Brain microvascular endothelial cell (primary cell): ENCODE measurements around the gene SIDT2.
"Not testable (repeated sequence)": the region's sequence is repeated elsewhere in the genome, so short reads cannot be mapped to it uniquely, and the experiment has no call there.

Source experiments
- DNase-seq: peaks from one replicate; pipeline ENCODE4 v3.0.0-alpha.2; 2020
- H3K27ac ChIP-seq: fragments of 250-450 bp; sonication (Bioruptor Pico); 2 replicates; pipeline ENCODE4 v1.5.1; 2020; ENCODE audit warnings: mild to moderate bottlenecking, moderate library complexity
- H3K27me3 ChIP-seq: fragments of 250-450 bp; sonication (Bioruptor Pico); replicated peaks from 2 replicates; pipeline ENCODE4 v1.5.1; 2020; ENCODE audit warnings: mild to moderate bottlenecking
- H3K36me3 ChIP-seq: fragments of 250-450 bp; sonication (Bioruptor Pico); replicated peaks from 2 replicates; pipeline ENCODE4 v1.5.1; 2020; ENCODE audit warnings: mild to moderate bottlenecking
- H3K4me3 ChIP-seq: 2 replicates; pipeline ENCODE4 v1.5.1; 2011; ENCODE audit warnings: low read depth, mild to moderate bottlenecking, control low read depth, low read length, moderate library complexity
- CTCF ChIP-seq: IDR thresholded peaks from 2 replicates; pipeline ENCODE4 v1.5.1; 2011; ENCODE audit warnings: low read depth, mild to moderate bottlenecking, moderate library complexity, low read length, control low read depth, inconsistent platforms; ENCODE audit errors: missing control alignments
- in situ Hi-C: cut with HindIII; loops from 2 replicates; pipeline ENCODE4 v1.10.0; 2017; ENCODE audit warnings: low sequenced_read_pairs, low pct_ligation_motif_present

Gene SIDT2

GRCh38 chr11:117178210-117179034, at the start of gene SIDT2:
Gene SIDT2, plus strand, starts transcription at chr11:117178743. Its CDS starts 521 bp downstream, at chr11:117179264.
- DNase-seq = peak; percentile 92
- peaks cover 9% of the 10 kb centered on the region for H3K36me3 ChIP-seq
- peak within 1 kb of the TSS; percentile 79 for H3K4me3 ChIP-seq
- in situ Hi-C loops = no loop called here
- H3K27me3 ChIP-seq = no peaks in the 10 kb centered on the region
- H3K27ac ChIP-seq = peak within 1 kb of the TSS; percentile 30
- no peak for TF ChIP-seq CTCF

GRCh38 chr11:117130396-117130795, 48.1 kb upstream of the SIDT2 start:
- H3K27ac ChIP-seq, DNase-seq, H3K27me3 ChIP-seq, H3K36me3 ChIP-seq, H3K4me3 ChIP-seq, in situ Hi-C loops: not testable (repeated sequence)

- no peak for DNase-seq
- Histone ChIP-seq H3K36me3 (no peaks in the 10 kb centered on the region), H3K4me3 (no peak overlapping the region), H3K27me3 (no peaks in the 10 kb centered on the region), H3K27ac (no peak overlapping the region)
- in situ Hi-C loops = no loop called here
- no peak for TF ChIP-seq CTCF
These were observed 47.7 kb upstream of the SIDT2 start for GRCh38 chr11:117130879-117131278.

GRCh38 chr11:117134431-117134830, 44.1 kb upstream of the SIDT2 start:
- no peaks in the 10 kb centered on the region for H3K27me3 ChIP-seq
- no peak for DNase-seq
- no peak overlapping the region for H3K4me3 ChIP-seq
- no peaks in the 10 kb centered on the region for H3K36me3 ChIP-seq
- no peak overlapping the region for H3K27ac ChIP-seq
- in situ Hi-C loops = no loop called here
- no peak for TF ChIP-seq CTCF

GRCh38 chr11:117134979-117135378, 43.6 kb upstream of the SIDT2 start:
- in situ Hi-C loops, H3K27ac ChIP-seq, H3K4me3 ChIP-seq, H3K27me3 ChIP-seq, H3K36me3 ChIP-seq, DNase-seq: not testable (repeated sequence)

GRCh38 chr11:117137223-117138086, 41.1 kb upstream of the SIDT2 start:
- DNase-seq, in situ Hi-C loops, H3K27me3 ChIP-seq: not testable (repeated sequence)

GRCh38 chr11:117143390-117143789, 35.2 kb upstream of the SIDT2 start:
- H3K27me3 ChIP-seq = no peaks in the 10 kb centered on the region
- H3K36me3 ChIP-seq = peaks cover 9% of the 10 kb centered on the region
- in situ Hi-C loops = no loop called here
- no peak for TF ChIP-seq CTCF
- DNase-seq = peak; percentile 56
- H3K4me3 ChIP-seq = peak overlapping the region; percentile 86
- H3K27ac ChIP-seq = peak overlapping the region; percentile 80

More at GRCh38 chr11:117137223-117138086, 41.1 kb upstream of the SIDT2 start:
- not testable (repeated sequence) for H3K27ac ChIP-seq, H3K4me3 ChIP-seq, H3K36me3 ChIP-seq
